ENCODE measurements around the gene CAMKK2. TPM values are rescaled to one million over a fixed set of nuclear protein-coding genes. Genes with fewer than 3 reads are reported as not detected.

Gene CAMKK2
- total and polyA plus RNA-seq, 2 of the 13 experiments (the other 11 are each of a cell fraction or from before 2014, with no cell fraction given), result 18.8 to 20.0 TPM

GRCh38 chr12:121295746-121296617 is 527 bp downstream of the CAMKK2 start (continued):
- TF ChIP-seq ARID4A (CRISPR knock-in tag; IDR thresholded peaks at IDR 0.05; ENCODE audit: borderline replicate concordance), result peak; percentile 68
- peak; percentile 63; the same call in 1 of the 2 replicates for TF ChIP-seq ZNF318 (CRISPR knock-in tag; IDR thresholded peaks at IDR 0.05)
- peak; percentile 97 for TF ChIP-seq MYC (CRISPR knock-in tag; IDR thresholded peaks at IDR 0.05; ENCODE audit: borderline replicate concordance)
- TF ChIP-seq ZNF646 (CRISPR knock-in tag; IDR thresholded peaks at IDR 0.05), result no peak
- peak; percentile 84 for TF ChIP-seq PHF8 (CRISPR knock-in tag; IDR thresholded peaks at IDR 0.05)
- TF ChIP-seq ZNF232 (CRISPR knock-in tag; IDR thresholded peaks at IDR 0.05; ENCODE audit: borderline replicate concordance), result 0 out of 2 replicates have a peak, but pooled peaks have one; percentile 23
